ENCODE results near the gene CACNA1D.
"Not testable (repeated sequence)": the region's sequence is repeated elsewhere in the genome, so short reads cannot be mapped to it uniquely, and the experiment has no call there.

Gene CACNA1D

GRCh38 chr3:53618936-53619335 lies 124.5 kb downstream of the CACNA1D start:
- DNase-seq, result no peak

- no peak for DNase-seq
Observed at GRCh38 chr3:53624061-53624857, 129.8 kb downstream of the CACNA1D start.

- no peak for DNase-seq
Observed at GRCh38 chr3:53626876-53627275, 132.5 kb downstream of the CACNA1D start.

- DNase-seq, result no peak
Observed at GRCh38 chr3:53628536-53629401, 134.4 kb downstream of the CACNA1D start.

GRCh38 chr3:53629402-53629723 lies 135.0 kb downstream of the CACNA1D start:
- no peak for DNase-seq

- DNase-seq, result no peak
Observed at GRCh38 chr3:53630547-53630946, 136.1 kb downstream of the CACNA1D start.

- no peak for DNase-seq
Observed at GRCh38 chr3:53633197-53633787, 138.9 kb downstream of the CACNA1D start.

GRCh38 chr3:53635041-53635440 lies 140.6 kb downstream of the CACNA1D start:
- DNase-seq, result no peak

GRCh38 chr3:53638806-53639205 lies 144.4 kb downstream of the CACNA1D start:
- DNase-seq, result not testable (repeated sequence)

- DNase-seq, result no peak
Observed at GRCh38 chr3:53641397-53641796, 147.0 kb downstream of the CACNA1D start.

- no peak for DNase-seq
Observed at GRCh38 chr3:53642211-53642610, 147.8 kb downstream of the CACNA1D start.

GRCh38 chr3:53643757-53644156 lies 149.3 kb downstream of the CACNA1D start:
- no peak for DNase-seq

GRCh38 chr3:53645754-53646153 lies 151.3 kb downstream of the CACNA1D start:
- DNase-seq, result no peak

- DNase-seq, result no peak
Observed at GRCh38 chr3:53646723-53647122, 152.3 kb downstream of the CACNA1D start.

GRCh38 chr3:53649816-53650215 lies 155.4 kb downstream of the CACNA1D start:
- DNase-seq, result no peak

- no peak for DNase-seq
Observed at GRCh38 chr3:53650424-53650823, 156.0 kb downstream of the CACNA1D start.

- DNase-seq, result no peak
Observed at GRCh38 chr3:53650928-53651661, 156.7 kb downstream of the CACNA1D start.

GRCh38 chr3:53651927-53652326 lies 157.5 kb downstream of the CACNA1D start:
- DNase-seq, result no peak

GRCh38 chr3:53657651-53658050 lies 163.2 kb downstream of the CACNA1D start:
- DNase-seq, result no peak

GRCh38 chr3:53658613-53659193 lies 164.3 kb downstream of the CACNA1D start:
- DNase-seq, result no peak

- DNase-seq, result no peak
Observed at GRCh38 chr3:53659996-53660395, 165.6 kb downstream of the CACNA1D start.

- no peak for DNase-seq
Observed at GRCh38 chr3:53661480-53661879, 167.1 kb downstream of the CACNA1D start.

- not testable (repeated sequence) for DNase-seq
Observed at GRCh38 chr3:53664812-53665211, 170.4 kb downstream of the CACNA1D start.

Measured in SHP77 treated with DMSO at 0.1 percent for 48 hours (cell line).